GM18907 (cell line): ENCODE results near the gene SNX17.
"Not testable (repeated sequence)": the region's sequence is repeated elsewhere in the genome, so short reads cannot be mapped to it uniquely, and the experiment has no call there.

ENCODE experiments used
- ATAC-seq: cut with Tn5 transposase; IDR thresholded peaks from one replicate; pipeline ENCODE4 v1.9.1; 2021; ENCODE audit warnings: mild to moderate bottlenecking, moderate library complexity; ENCODE audit not compliant: unreplicated experiment

The SNX17 gene

GRCh38 chr2:27370026-27370815 is at the start of gene SNX17, which contains the start of gene EIF2B4:
SNX17 (plus strand) TSS chr2:27370616; CDS start chr2:27370744, 128 bp downstream.
EIF2B4 (minus strand) TSS chr2:27370338; CDS start chr2:27370314, 24 bp downstream.
- peak; percentile 88 for ATAC-seq

- ATAC-seq, result no peak
These were observed 49.4 kb upstream of the SNX17 start for GRCh38 chr2:27320958-27321543.

- peak; percentile 16 for ATAC-seq
These were observed 48.1 kb upstream of the SNX17 start for GRCh38 chr2:27322301-27322765.

GRCh38 chr2:27322766-27323595 is 47.4 kb upstream of the SNX17 start, which contains the start of gene MPV17:
MPV17 (minus strand) TSS chr2:27323097; CDS start chr2:27322517, 580 bp downstream.
- ATAC-seq, result peak; percentile 92

GRCh38 chr2:27323596-27324285 is 46.7 kb upstream of the SNX17 start:
- ATAC-seq, result no peak

- ATAC-seq, result no peak
These were observed 45.7 kb upstream of the SNX17 start for GRCh38 chr2:27324720-27325119.

- no peak for ATAC-seq
These were observed 35.1 kb upstream of the SNX17 start for GRCh38 chr2:27335311-27335710.

GRCh38 chr2:27336173-27336572 is 34.2 kb upstream of the SNX17 start:
- no peak for ATAC-seq

GRCh38 chr2:27347641-27348040 is 22.8 kb upstream of the SNX17 start:
- ATAC-seq, result no peak

GRCh38 chr2:27350106-27350693 is 20.2 kb upstream of the SNX17 start:
- ATAC-seq, result no peak

GRCh38 chr2:27351802-27352598 is 18.4 kb upstream of the SNX17 start:
- no peak for ATAC-seq

GRCh38 chr2:27353386-27353761 is 17.0 kb upstream of the SNX17 start:
- not testable (repeated sequence) for ATAC-seq

- no peak for ATAC-seq
These were observed 16.4 kb upstream of the SNX17 start for GRCh38 chr2:27353762-27354596.

- no peak for ATAC-seq
These were observed 15.9 kb upstream of the SNX17 start for GRCh38 chr2:27354597-27354927.

GRCh38 chr2:27356056-27356381 is 14.4 kb upstream of the SNX17 start:
- peak; percentile 41 for ATAC-seq

GRCh38 chr2:27356382-27357181 is 13.8 kb upstream of the SNX17 start, which contains the start of gene GTF3C2:
GTF3C2 (minus strand) TSS chr2:27356764; CDS start chr2:27343554, 13,210 bp downstream.
- ATAC-seq, result peak; percentile 84

GRCh38 chr2:27362678-27363420 is 7.6 kb upstream of the SNX17 start:
- no peak for ATAC-seq
